Erythroblast (primary cell): ENCODE results near the gene BEND3.

Experiments used
- GATA1 ChIP-seq: IDR thresholded peaks from 2 replicates; pipeline ENCODE4 v1.6.1; 2011; ENCODE audit warnings: low read depth, mild to moderate bottlenecking, control low read depth, low read length, moderate library complexity
- POLR2A ChIP-seq: IDR thresholded peaks from 2 replicates; pipeline ENCODE4 v1.6.1; 2011; ENCODE audit warnings: mild to moderate bottlenecking, low read length

DNA sequence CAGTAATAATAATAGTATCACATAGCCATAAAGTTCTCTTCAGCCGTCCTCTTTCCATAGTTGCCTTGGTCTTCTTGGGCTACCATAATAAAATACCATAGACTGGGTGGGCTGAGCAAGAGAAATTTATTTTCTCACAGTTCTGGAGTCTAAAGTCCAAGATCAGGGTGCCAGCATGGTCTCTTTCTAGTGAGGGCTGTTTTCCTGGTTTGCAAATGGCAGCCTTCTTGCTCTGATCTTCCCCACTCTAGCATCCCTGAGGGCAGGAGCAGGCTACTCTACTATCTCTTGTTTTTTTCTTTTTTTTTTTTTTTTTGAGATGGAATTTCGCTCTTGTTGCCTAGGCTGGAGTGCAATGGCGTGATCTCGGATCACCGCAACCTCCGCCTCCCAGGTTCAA lies 8.2 kb upstream of the BEND3 start:
- no peak for TF ChIP-seq POLR2A
- TF ChIP-seq GATA1, result no peak
